Osteocyte (in vitro differentiated cells): ENCODE data around the gene CDK19. TPM values are rescaled to one million over a fixed set of nuclear protein-coding genes. Genes with fewer than 3 reads are reported as not detected.

Experiments used
- DNase-seq: peaks from one replicate; pipeline ENCODE4 v3.0.0; 2021; ENCODE audit warnings: mixed read lengths; ENCODE audit not compliant: unreplicated experiment; ENCODE audit errors: extremely low spot score
- H3K27ac Mint-ChIP-seq: one replicate; pipeline ENCODE4 v1.8.0; 2021; ENCODE audit warnings: mild to moderate bottlenecking, mixed read lengths; ENCODE audit not compliant: unreplicated experiment
- H3K27me3 Mint-ChIP-seq: one replicate; pipeline ENCODE4 v1.8.0; 2021; ENCODE audit warnings: mixed read lengths; ENCODE audit not compliant: unreplicated experiment
- H3K36me3 Mint-ChIP-seq: one replicate; pipeline ENCODE4 v1.8.0; 2021; ENCODE audit warnings: mixed read lengths; ENCODE audit not compliant: unreplicated experiment
- H3K4me1 Mint-ChIP-seq: one replicate; pipeline ENCODE4 v1.8.0; 2021; ENCODE audit warnings: mixed read lengths; ENCODE audit not compliant: unreplicated experiment
- H3K4me3 Mint-ChIP-seq: one replicate; pipeline ENCODE4 v1.8.0; 2021; ENCODE audit warnings: mild to moderate bottlenecking, moderate library complexity, mixed read lengths; ENCODE audit not compliant: unreplicated experiment
- H3K9me3 Mint-ChIP-seq: one replicate; pipeline ENCODE4 v1.8.0; 2021; ENCODE audit warnings: mixed read lengths; ENCODE audit not compliant: unreplicated experiment
- total RNA-seq: library from RNA; stranded (reverse); gene quantifications from 2 replicates; pipeline ENCODE4 v1.2.1, GENCODE V29; 2021
- TF ChIP-seq, protein P1 (sequence below): fragments of 200-600 bp; sonication (generic); IDR thresholded peaks from 2 replicates; pipeline ENCODE4 v1.5.0; 2021; ENCODE audit warnings: antibody characterized with exemption, mild to moderate bottlenecking, moderate library complexity

CDK19 gene
- total RNA-seq, 1 donor from 2014 or later, result 32.4 TPM

- no peaks in the 10 kb centered on the region for H3K36me3 Mint-ChIP-seq
- no peaks in the 10 kb centered on the region for H3K27me3 Mint-ChIP-seq
- H3K9me3 Mint-ChIP-seq, result no peaks in the 10 kb centered on the region
- H3K4me1 Mint-ChIP-seq, result peaks cover 14% of the 10 kb centered on the region
- DNase-seq, result no peak
- H3K27ac Mint-ChIP-seq, result no peak overlapping the region
- TF ChIP-seq, protein P1, sequence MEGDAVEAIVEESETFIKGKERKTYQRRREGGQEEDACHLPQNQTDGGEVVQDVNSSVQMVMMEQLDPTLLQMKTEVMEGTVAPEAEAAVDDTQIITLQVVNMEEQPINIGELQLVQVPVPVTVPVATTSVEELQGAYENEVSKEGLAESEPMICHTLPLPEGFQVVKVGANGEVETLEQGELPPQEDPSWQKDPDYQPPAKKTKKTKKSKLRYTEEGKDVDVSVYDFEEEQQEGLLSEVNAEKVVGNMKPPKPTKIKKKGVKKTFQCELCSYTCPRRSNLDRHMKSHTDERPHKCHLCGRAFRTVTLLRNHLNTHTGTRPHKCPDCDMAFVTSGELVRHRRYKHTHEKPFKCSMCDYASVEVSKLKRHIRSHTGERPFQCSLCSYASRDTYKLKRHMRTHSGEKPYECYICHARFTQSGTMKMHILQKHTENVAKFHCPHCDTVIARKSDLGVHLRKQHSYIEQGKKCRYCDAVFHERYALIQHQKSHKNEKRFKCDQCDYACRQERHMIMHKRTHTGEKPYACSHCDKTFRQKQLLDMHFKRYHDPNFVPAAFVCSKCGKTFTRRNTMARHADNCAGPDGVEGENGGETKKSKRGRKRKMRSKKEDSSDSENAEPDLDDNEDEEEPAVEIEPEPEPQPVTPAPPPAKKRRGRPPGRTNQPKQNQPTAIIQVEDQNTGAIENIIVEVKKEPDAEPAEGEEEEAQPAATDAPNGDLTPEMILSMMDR, result no peak
- no peak overlapping the region for H3K4me3 Mint-ChIP-seq
These were observed 36.9 kb downstream of the CDK19 start for GRCh38 chr6:110778333-110778732.

DNA sequence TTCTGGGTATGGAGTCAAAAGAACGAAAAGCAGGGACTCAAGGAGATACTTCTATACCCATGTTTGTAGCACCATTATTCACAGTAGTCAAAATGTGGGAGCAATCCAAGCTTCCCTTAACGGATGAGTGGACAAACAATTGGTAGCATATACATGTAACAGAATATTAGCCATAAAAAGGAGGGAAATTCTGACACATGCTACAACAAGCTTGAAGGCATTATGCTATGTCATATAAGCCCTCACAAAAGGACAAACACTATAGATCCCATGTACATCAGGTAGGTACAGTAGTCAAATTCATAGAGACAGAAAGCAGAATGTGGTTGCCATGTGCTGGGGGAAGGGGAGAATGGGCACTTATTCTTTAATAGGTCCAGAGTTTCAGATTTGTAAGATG lies 37.6 kb downstream of the CDK19 start:
- H3K36me3 Mint-ChIP-seq, result no peaks in the 10 kb centered on the region
- peaks cover 14% of the 10 kb centered on the region for H3K4me1 Mint-ChIP-seq
- no peaks in the 10 kb centered on the region for H3K27me3 Mint-ChIP-seq
- TF ChIP-seq, protein P1, result no peak
- no peak overlapping the region for H3K4me3 Mint-ChIP-seq
- H3K27ac Mint-ChIP-seq, result no peak overlapping the region
- H3K9me3 Mint-ChIP-seq, result no peaks in the 10 kb centered on the region
- DNase-seq, result no peak

DNA sequence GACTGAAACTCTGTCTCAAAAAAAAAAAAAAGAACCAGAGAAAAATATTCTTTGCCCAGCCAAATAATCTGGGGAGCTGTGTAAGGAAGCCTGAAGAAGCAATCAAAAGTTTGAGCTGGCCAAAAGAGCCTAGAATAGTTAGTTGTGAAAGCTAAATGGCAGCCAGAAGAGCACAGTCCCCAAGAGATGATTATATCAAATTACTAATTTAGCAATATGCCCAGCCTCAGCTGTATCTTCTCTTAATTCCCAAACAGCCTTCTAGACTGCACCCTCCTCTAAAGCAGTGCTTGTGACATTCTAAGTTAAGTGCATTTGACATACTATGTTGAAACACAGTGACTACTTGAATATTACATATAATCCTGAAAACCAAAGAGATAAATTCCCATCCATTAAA lies 38.9 kb downstream of the CDK19 start:
- TF ChIP-seq, protein P1, result no peak
- no peak for DNase-seq
- no peak overlapping the region for H3K4me3 Mint-ChIP-seq
- H3K9me3 Mint-ChIP-seq, result no peaks in the 10 kb centered on the region
- H3K27me3 Mint-ChIP-seq, result no peaks in the 10 kb centered on the region
- H3K4me1 Mint-ChIP-seq, result peaks cover 5% of the 10 kb centered on the region
- H3K27ac Mint-ChIP-seq, result no peak overlapping the region
- peaks cover 7% of the 10 kb centered on the region for H3K36me3 Mint-ChIP-seq

GRCh38 chr6:110769923-110770322 lies 45.3 kb downstream of the CDK19 start:
- Mint-ChIP-seq H3K27me3 (no peaks in the 10 kb centered on the region), H3K9me3 (peaks cover 9% of the 10 kb centered on the region), H3K36me3 (peaks cover 17% of the 10 kb centered on the region), H3K4me3 (no peak overlapping the region), H3K27ac (no peak overlapping the region), H3K4me1 (no peaks in the 10 kb centered on the region)
- no peak for DNase-seq
- TF ChIP-seq, protein P1, result no peak

DNA sequence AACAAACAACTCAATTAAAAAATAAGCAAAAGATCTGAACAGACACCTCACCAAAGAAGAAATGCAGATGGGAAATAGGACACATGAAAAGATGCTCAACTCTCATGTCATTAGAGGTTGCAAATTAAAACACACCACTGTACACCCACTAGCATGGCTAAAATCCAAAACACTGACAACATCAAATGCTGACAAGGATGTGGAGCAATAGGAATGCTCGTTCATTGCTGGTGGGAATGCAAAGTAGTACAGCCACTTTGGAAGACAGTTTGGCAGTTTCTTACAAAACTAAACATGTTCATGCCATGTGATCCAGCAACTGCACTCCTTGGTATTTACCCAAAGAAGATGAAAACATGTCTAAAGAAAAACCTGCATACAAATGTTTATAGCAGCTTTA lies 47.2 kb downstream of the CDK19 start:
- H3K9me3 Mint-ChIP-seq, result peaks cover 9% of the 10 kb centered on the region
- H3K4me3 Mint-ChIP-seq, result no peak overlapping the region
- H3K27me3 Mint-ChIP-seq, result no peaks in the 10 kb centered on the region
- H3K36me3 Mint-ChIP-seq, result peaks cover 23% of the 10 kb centered on the region
- TF ChIP-seq, protein P1, result no peak
- no peaks in the 10 kb centered on the region for H3K4me1 Mint-ChIP-seq
- H3K27ac Mint-ChIP-seq, result no peak overlapping the region
- no peak for DNase-seq
